ENCODE measurements around the gene PAX7.
"Not testable (repeated sequence)": the region's sequence is repeated elsewhere in the genome, so short reads cannot be mapped to it uniquely, and the experiment has no call there.

PAX7 gene

GRCh38 chr1:18670868-18671225 is 40.2 kb downstream of the PAX7 start:
- H3K9me3 Mint-ChIP-seq: no peaks in the 10 kb centered on the region
- H3K27me3 Mint-ChIP-seq (ENCODE audit: low read depth): peaks cover 15% of the 10 kb centered on the region
- no peak for DNase-seq (ENCODE audit: low spot score)
- no peak overlapping the region for H3K4me3 Mint-ChIP-seq
- no peak overlapping the region for H3K27ac Mint-ChIP-seq
- H3K4me1 Mint-ChIP-seq (ENCODE audit: low read depth): no peaks in the 10 kb centered on the region
- no peaks in the 10 kb centered on the region for H3K36me3 Mint-ChIP-seq (ENCODE audit: low read depth)

- no peak for DNase-seq (ENCODE audit: low spot score)
- Mint-ChIP-seq H3K9me3 (no peaks in the 10 kb centered on the region), H3K4me3 (no peak overlapping the region), H3K27me3 (ENCODE audit: low read depth) (peaks cover 15% of the 10 kb centered on the region), H3K4me1 (ENCODE audit: low read depth) (no peaks in the 10 kb centered on the region), H3K27ac (no peak overlapping the region), H3K36me3 (ENCODE audit: low read depth) (no peaks in the 10 kb centered on the region)
Measured at GRCh38 chr1:18673976-18674375, 43.3 kb downstream of the PAX7 start.

- Mint-ChIP-seq H3K4me1 (ENCODE audit: low read depth) (no peaks in the 10 kb centered on the region), H3K4me3 (no peak overlapping the region), H3K27me3 (ENCODE audit: low read depth) (peaks cover 12% of the 10 kb centered on the region), H3K36me3 (ENCODE audit: low read depth) (no peaks in the 10 kb centered on the region), H3K27ac (no peak overlapping the region), H3K9me3 (no peaks in the 10 kb centered on the region)
- no peak for DNase-seq (ENCODE audit: low spot score)
Measured at GRCh38 chr1:18676332-18676781, 45.7 kb downstream of the PAX7 start.

GRCh38 chr1:18681423-18681835 is 50.8 kb downstream of the PAX7 start:
- no peak overlapping the region for H3K4me3 Mint-ChIP-seq
- no peak overlapping the region for H3K27ac Mint-ChIP-seq
- peaks cover 6% of the 10 kb centered on the region for H3K27me3 Mint-ChIP-seq (ENCODE audit: low read depth)
- peak; percentile 3 for DNase-seq (ENCODE audit: low spot score)
- no peaks in the 10 kb centered on the region for H3K4me1 Mint-ChIP-seq (ENCODE audit: low read depth)
- H3K9me3 Mint-ChIP-seq: no peaks in the 10 kb centered on the region
- H3K36me3 Mint-ChIP-seq (ENCODE audit: low read depth): no peaks in the 10 kb centered on the region

GRCh38 chr1:18682375-18682774 is 51.7 kb downstream of the PAX7 start:
- H3K4me1 Mint-ChIP-seq (ENCODE audit: low read depth): no peaks in the 10 kb centered on the region

GRCh38 chr1:18684303-18684702 is 53.7 kb downstream of the PAX7 start:
- H3K4me1 Mint-ChIP-seq (ENCODE audit: low read depth): no peaks in the 10 kb centered on the region
- no peak for DNase-seq (ENCODE audit: low spot score)
- no peaks in the 10 kb centered on the region for H3K9me3 Mint-ChIP-seq
- no peak overlapping the region for H3K27ac Mint-ChIP-seq
- H3K4me3 Mint-ChIP-seq: no peak overlapping the region
- no peaks in the 10 kb centered on the region for H3K36me3 Mint-ChIP-seq (ENCODE audit: low read depth)
- peaks cover 6% of the 10 kb centered on the region for H3K27me3 Mint-ChIP-seq (ENCODE audit: low read depth)

More at GRCh38 chr1:18682375-18682774, 51.7 kb downstream of the PAX7 start:
- Mint-ChIP-seq H3K27ac (no peak overlapping the region), H3K4me3 (no peak overlapping the region), H3K27me3 (ENCODE audit: low read depth) (peaks cover 6% of the 10 kb centered on the region), H3K9me3 (no peaks in the 10 kb centered on the region), H3K36me3 (ENCODE audit: low read depth) (no peaks in the 10 kb centered on the region)
- DNase-seq (ENCODE audit: low spot score): no peak

GRCh38 chr1:18686540-18686939 is 55.9 kb downstream of the PAX7 start:
- Mint-ChIP-seq H3K27me3 (ENCODE audit: low read depth) (peaks cover 6% of the 10 kb centered on the region), H3K36me3 (ENCODE audit: low read depth) (no peaks in the 10 kb centered on the region), H3K4me1 (ENCODE audit: low read depth) (no peaks in the 10 kb centered on the region), H3K9me3 (no peaks in the 10 kb centered on the region), H3K27ac (no peak overlapping the region), H3K4me3 (no peak overlapping the region)
- no peak for DNase-seq (ENCODE audit: low spot score)

GRCh38 chr1:18687273-18687672 is 56.6 kb downstream of the PAX7 start:
- Mint-ChIP-seq H3K9me3 (no peaks in the 10 kb centered on the region), H3K27me3 (ENCODE audit: low read depth) (peaks cover 9% of the 10 kb centered on the region), H3K4me3 (no peak overlapping the region)

GRCh38 chr1:18691648-18692047 is 61.0 kb downstream of the PAX7 start:
- H3K4me1 Mint-ChIP-seq (ENCODE audit: low read depth): no peaks in the 10 kb centered on the region
- H3K27ac Mint-ChIP-seq: no peak overlapping the region
- H3K36me3 Mint-ChIP-seq (ENCODE audit: low read depth): no peaks in the 10 kb centered on the region
- no peak overlapping the region for H3K4me3 Mint-ChIP-seq
- H3K27me3 Mint-ChIP-seq (ENCODE audit: low read depth): peaks cover 5% of the 10 kb centered on the region
- no peaks in the 10 kb centered on the region for H3K9me3 Mint-ChIP-seq
- DNase-seq (ENCODE audit: low spot score): no peak

More at GRCh38 chr1:18687273-18687672, 56.6 kb downstream of the PAX7 start:
- Mint-ChIP-seq H3K4me1 (ENCODE audit: low read depth) (no peaks in the 10 kb centered on the region), H3K36me3 (ENCODE audit: low read depth) (no peaks in the 10 kb centered on the region), H3K27ac (no peak overlapping the region)
- DNase-seq (ENCODE audit: low spot score): no peak

GRCh38 chr1:18693256-18694098 is 62.8 kb downstream of the PAX7 start:
- H3K27me3 Mint-ChIP-seq (ENCODE audit: low read depth): peaks cover 8% of the 10 kb centered on the region
- no peaks in the 10 kb centered on the region for H3K36me3 Mint-ChIP-seq (ENCODE audit: low read depth)
- no peak for DNase-seq (ENCODE audit: low spot score)
- no peaks in the 10 kb centered on the region for H3K4me1 Mint-ChIP-seq (ENCODE audit: low read depth)
- H3K4me3 Mint-ChIP-seq: no peak overlapping the region
- no peaks in the 10 kb centered on the region for H3K9me3 Mint-ChIP-seq
- no peak overlapping the region for H3K27ac Mint-ChIP-seq

- H3K9me3 Mint-ChIP-seq; H3K36me3 Mint-ChIP-seq (ENCODE audit: low read depth); H3K4me3 Mint-ChIP-seq; H3K27ac Mint-ChIP-seq; H3K27me3 Mint-ChIP-seq (ENCODE audit: low read depth); DNase-seq (ENCODE audit: low spot score); H3K4me1 Mint-ChIP-seq (ENCODE audit: low read depth): not testable (repeated sequence)
Measured at GRCh38 chr1:18694289-18694688, 63.6 kb downstream of the PAX7 start.

GRCh38 chr1:18697541-18697940 is 66.9 kb downstream of the PAX7 start:
- Mint-ChIP-seq H3K4me1 (ENCODE audit: low read depth) (no peaks in the 10 kb centered on the region), H3K4me3 (no peak overlapping the region), H3K9me3 (no peaks in the 10 kb centered on the region), H3K36me3 (ENCODE audit: low read depth) (no peaks in the 10 kb centered on the region), H3K27ac (no peak overlapping the region), H3K27me3 (ENCODE audit: low read depth) (peaks cover 5% of the 10 kb centered on the region)
- no peak for DNase-seq (ENCODE audit: low spot score)

GRCh38 chr1:18700530-18700929 is 69.9 kb downstream of the PAX7 start:
- DNase-seq (ENCODE audit: low spot score): no peak
- no peaks in the 10 kb centered on the region for H3K9me3 Mint-ChIP-seq
- peaks cover 8% of the 10 kb centered on the region for H3K27me3 Mint-ChIP-seq (ENCODE audit: low read depth)
- no peaks in the 10 kb centered on the region for H3K4me1 Mint-ChIP-seq (ENCODE audit: low read depth)
- no peaks in the 10 kb centered on the region for H3K36me3 Mint-ChIP-seq (ENCODE audit: low read depth)
- H3K4me3 Mint-ChIP-seq: no peak overlapping the region
- H3K27ac Mint-ChIP-seq: no peak overlapping the region

GRCh38 chr1:18701183-18701582 is 70.5 kb downstream of the PAX7 start:
- Mint-ChIP-seq H3K4me1 (ENCODE audit: low read depth) (no peaks in the 10 kb centered on the region), H3K27ac (no peak overlapping the region), H3K27me3 (ENCODE audit: low read depth) (peaks cover 8% of the 10 kb centered on the region), H3K36me3 (ENCODE audit: low read depth) (no peaks in the 10 kb centered on the region), H3K4me3 (no peak overlapping the region), H3K9me3 (no peaks in the 10 kb centered on the region)
- DNase-seq (ENCODE audit: low spot score): no peak
